Activated T-cell treated with anti-CD3 and anti-CD28 coated beads, Interleukin-2, amount 50 U/mL, for 72 hours (primary cell): ENCODE results near the gene FFAR1. TPM values are rescaled to one million over a fixed set of nuclear protein-coding genes. Genes with fewer than 3 reads are reported as not detected.
"Not testable (repeated sequence)": the region's sequence is repeated elsewhere in the genome, so short reads cannot be mapped to it uniquely, and the experiment has no call there.

Experiments used
- ATAC-seq, 2 donors: fragments of 150-1000 bp; cut with Tn5 transposase; replicated peaks in 1 of 2; 2 replicates each; pipeline ENCODE4 v1.10.0; 2021; ENCODE audit warnings: moderate library complexity in 2 of 2, mild to moderate bottlenecking in 1 of 2
- DNase-seq, 2 donors: peaks; one replicate each; pipeline ENCODE4 v3.0.0; 2021 to 2022; ENCODE audit warnings: mixed read lengths in 1 of 2
- H3K27ac Mint-ChIP-seq: one replicate; pipeline ENCODE4 v1.8.0; 2022; ENCODE audit warnings: mild to moderate bottlenecking, moderate library complexity, mixed read lengths
- H3K27me3 Mint-ChIP-seq: one replicate; pipeline ENCODE4 v1.8.0; 2022; ENCODE audit warnings: low read depth, mixed read lengths
- H3K36me3 Mint-ChIP-seq, 2 donors: one replicate each; pipeline ENCODE4 v1.8.0; 2022; ENCODE audit warnings: mixed read lengths in 2 of 2, mild to moderate bottlenecking in 1 of 2; ENCODE audit not compliant: insufficient read depth in 2 of 2
- H3K4me1 Mint-ChIP-seq: one replicate; pipeline ENCODE4 v1.8.0; 2022; ENCODE audit warnings: low read depth, mixed read lengths
- H3K4me3 Mint-ChIP-seq, 2 donors: one replicate each; pipeline ENCODE4 v1.8.0; 2022; ENCODE audit warnings: mild to moderate bottlenecking in 2 of 2, mixed read lengths in 2 of 2, moderate library complexity in 2 of 2
- H3K9me3 Mint-ChIP-seq, 2 donors: one replicate each; pipeline ENCODE4 v1.8.0; 2022; ENCODE audit warnings: mixed read lengths in 2 of 2
- total RNA-seq, 2 donors: library from RNA; stranded (reverse); gene quantifications; one replicate each; pipeline ENCODE4 v1.2.3, GENCODE V29; 2022

Gene FFAR1
- total RNA-seq, 2 donors from 2014 or later = 0.67 to 1.4 TPM

- Mint-ChIP-seq H3K27ac (no peak overlapping the region), H3K4me1 (peaks cover 6% of the 10 kb centered on the region), H3K4me3 (no peak overlapping the region), H3K9me3 (no peaks in the 10 kb centered on the region), H3K27me3 (peaks cover 46% of the 10 kb centered on the region), H3K36me3 (no peaks in the 10 kb centered on the region)
- ATAC-seq (no peak), DNase-seq (no peak)
These were observed 16.2 kb downstream of the FFAR1 start for GRCh38 chr19:35363711-35364425.

- no peaks in the 10 kb centered on the region for H3K36me3 Mint-ChIP-seq
- ATAC-seq (no peak), DNase-seq (no peak)
- no peaks in the 10 kb centered on the region for H3K9me3 Mint-ChIP-seq
- peaks cover 6% of the 10 kb centered on the region for H3K4me1 Mint-ChIP-seq
- H3K27ac Mint-ChIP-seq = no peak overlapping the region
- H3K4me3 Mint-ChIP-seq = no peak overlapping the region
- H3K27me3 Mint-ChIP-seq = peaks cover 49% of the 10 kb centered on the region
These were observed 17.6 kb downstream of the FFAR1 start for GRCh38 chr19:35365303-35365702.

GRCh38 chr19:35368378-35368777, 20.7 kb downstream of the FFAR1 start:
- no peaks in the 10 kb centered on the region for H3K36me3 Mint-ChIP-seq
- DNase-seq (no peak), ATAC-seq (no peak)

GRCh38 chr19:35369522-35369921, 21.8 kb downstream of the FFAR1 start:
- no peak for ATAC-seq
- Mint-ChIP-seq H3K27me3 (peaks cover 35% of the 10 kb centered on the region), H3K4me1 (peaks cover 9% of the 10 kb centered on the region), H3K27ac (no peak overlapping the region), H3K4me3 (no peak overlapping the region), H3K36me3 (no peaks in the 10 kb centered on the region), H3K9me3 (no peaks in the 10 kb centered on the region)
- DNase-seq = no peak

More at GRCh38 chr19:35368378-35368777, 20.7 kb downstream of the FFAR1 start:
- Mint-ChIP-seq H3K27me3 (peaks cover 36% of the 10 kb centered on the region), H3K9me3 (no peaks in the 10 kb centered on the region), H3K4me1 (peaks cover 6% of the 10 kb centered on the region), H3K4me3 (no peak overlapping the region), H3K27ac (no peak overlapping the region)

- Mint-ChIP-seq H3K4me3 (no peak within 1 kb of the TSS), H3K27me3 (peaks cover 38% of the 10 kb centered on the region), H3K9me3 (no peaks in the 10 kb centered on the region), H3K27ac (no peak within 1 kb of the TSS), H3K4me1 (peaks cover 21% of the 10 kb centered on the region), H3K36me3 (peaks cover 0 to 3% of the 10 kb centered on the region in 2 donors)
- no peak for ATAC-seq
- DNase-seq = no peak
These were observed 23.0 kb downstream of the FFAR1 start, which contains the start of gene GPR42 for GRCh38 chr19:35370722-35371121. TSS of gene GPR42 (plus strand) at chr19:35371068. CDS start at chr19:35371360, 292 bp downstream.

GRCh38 chr19:35373492-35373891, 25.8 kb downstream of the FFAR1 start:
- ATAC-seq (no peak), DNase-seq (no peak)
- Mint-ChIP-seq H3K4me3 (no peak overlapping the region), H3K9me3 (peaks cover 0 to 2% of the 10 kb centered on the region in 2 donors), H3K4me1 (peaks cover 26% of the 10 kb centered on the region), H3K36me3 (peaks cover 0 to 3% of the 10 kb centered on the region in 2 donors), H3K27me3 (peaks cover 32% of the 10 kb centered on the region), H3K27ac (peak overlapping the region; percentile 81)

- Mint-ChIP-seq H3K4me3 (peak overlapping the region in 1 of 2 donors; percentile 44), H3K4me1 (peaks cover 26% of the 10 kb centered on the region), H3K27ac (peak overlapping the region; percentile 97), H3K27me3 (peaks cover 31% of the 10 kb centered on the region)
- DNase-seq, H3K36me3 Mint-ChIP-seq, H3K9me3 Mint-ChIP-seq, ATAC-seq: not testable (repeated sequence)
These were observed 26.3 kb downstream of the FFAR1 start for GRCh38 chr19:35374031-35374430.

- H3K4me1 Mint-ChIP-seq = peaks cover 26% of the 10 kb centered on the region
- peak overlapping the region; percentile 97 for H3K27ac Mint-ChIP-seq
- peak overlapping the region in 1 of 2 donors; percentile 80 for H3K4me3 Mint-ChIP-seq
- DNase-seq = no peak
- peaks cover 0 to 2% of the 10 kb centered on the region in 2 donors for H3K9me3 Mint-ChIP-seq
- peaks cover 39% of the 10 kb centered on the region for H3K27me3 Mint-ChIP-seq
- no peak for ATAC-seq
- peaks cover 0 to 3% of the 10 kb centered on the region in 2 donors for H3K36me3 Mint-ChIP-seq
These were observed 28.0 kb downstream of the FFAR1 start for GRCh38 chr19:35375505-35376307.

GRCh38 chr19:35377656-35378055, 30.0 kb downstream of the FFAR1 start:
- Mint-ChIP-seq H3K4me3 (no peak overlapping the region), H3K36me3 (peaks cover 0 to 3% of the 10 kb centered on the region in 2 donors), H3K4me1 (peaks cover 26% of the 10 kb centered on the region), H3K9me3 (peaks cover 0 to 2% of the 10 kb centered on the region in 2 donors), H3K27ac (no peak overlapping the region), H3K27me3 (peaks cover 54% of the 10 kb centered on the region)
- ATAC-seq (no peak), DNase-seq (no peak)

- no peak for DNase-seq
- no peak overlapping the region for H3K4me3 Mint-ChIP-seq
- peaks cover 0 to 2% of the 10 kb centered on the region in 2 donors for H3K9me3 Mint-ChIP-seq
- H3K4me1 Mint-ChIP-seq = peaks cover 26% of the 10 kb centered on the region
- peaks cover 0 to 4% of the 10 kb centered on the region in 2 donors for H3K36me3 Mint-ChIP-seq
- no peak for ATAC-seq
- H3K27ac Mint-ChIP-seq = no peak overlapping the region
- peaks cover 54% of the 10 kb centered on the region for H3K27me3 Mint-ChIP-seq
These were observed 30.7 kb downstream of the FFAR1 start for GRCh38 chr19:35378356-35378755.

- H3K4me3 Mint-ChIP-seq, ATAC-seq, DNase-seq, H3K36me3 Mint-ChIP-seq, H3K27ac Mint-ChIP-seq, H3K9me3 Mint-ChIP-seq: not testable (repeated sequence)
- peaks cover 22% of the 10 kb centered on the region for H3K4me1 Mint-ChIP-seq
- H3K27me3 Mint-ChIP-seq = peaks cover 54% of the 10 kb centered on the region
These were observed 31.8 kb downstream of the FFAR1 start for GRCh38 chr19:35379545-35379944.

- H3K36me3 Mint-ChIP-seq = peaks cover 3 to 6% of the 10 kb centered on the region in 2 donors
- H3K4me3 Mint-ChIP-seq = no peak overlapping the region
- H3K4me1 Mint-ChIP-seq = peaks cover 17% of the 10 kb centered on the region
- no peak overlapping the region for H3K27ac Mint-ChIP-seq
- ATAC-seq (no peak), DNase-seq (no peak)
- peaks cover 2 to 4% of the 10 kb centered on the region in 2 donors for H3K9me3 Mint-ChIP-seq
- H3K27me3 Mint-ChIP-seq = peaks cover 53% of the 10 kb centered on the region
These were observed 32.3 kb downstream of the FFAR1 start for GRCh38 chr19:35379992-35380391.

GRCh38 chr19:35380450-35381124, 32.9 kb downstream of the FFAR1 start:
- DNase-seq (no peak), ATAC-seq (no peak)
- Mint-ChIP-seq H3K4me3 (no peak overlapping the region), H3K36me3 (peaks cover 3 to 5% of the 10 kb centered on the region in 2 donors), H3K27me3 (peaks cover 47% of the 10 kb centered on the region), H3K4me1 (peaks cover 11% of the 10 kb centered on the region), H3K27ac (no peak overlapping the region), H3K9me3 (peaks cover 2 to 4% of the 10 kb centered on the region in 2 donors)
